ENCODE measurements around the gene FYN. TPM values are rescaled to one million over a fixed set of nuclear protein-coding genes. Genes with fewer than 3 reads are reported as not detected.

FYN gene
- total and polyA plus RNA-seq, 9 of the 15 experiments (the other 6 are each of a cell fraction or from before 2014, with no cell fraction given) = 2.9 to 22.1 (median 11.4) TPM

DNA sequence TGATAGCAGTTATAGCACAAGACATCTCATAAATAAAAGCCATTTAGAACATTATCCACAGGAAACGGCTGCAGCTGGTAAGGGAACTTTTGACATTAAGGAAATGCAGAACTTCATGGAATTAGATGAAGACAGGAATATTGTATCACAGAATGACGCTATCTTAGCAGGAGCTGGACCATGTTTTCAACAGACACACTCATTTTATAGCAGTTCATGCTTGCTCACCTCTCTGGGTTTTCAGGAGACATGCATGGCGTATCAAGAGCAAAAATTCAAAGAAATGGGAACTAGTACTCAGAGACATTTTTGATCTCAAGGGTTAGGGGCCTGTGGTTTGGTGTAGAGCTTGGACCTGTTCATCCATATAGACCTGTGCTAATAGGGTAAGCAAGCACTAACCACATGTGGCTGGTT, 125.0 kb downstream of the FYN start:
- DNase-seq (ENCODE audit: extremely low read depth in 1 of 4, low spot score in 3 of 4) (no peak), ATAC-seq (no peak), FAIRE-seq (no peak)
- 11% methylated on average over 3 of the region's 3 CpGs for WGBS (ENCODE audit: insufficient coverage, low coverage, missing lambda C conversion rate)
- H2AFZ ChIP-seq (ENCODE audit: low read depth, low read length) = no peak overlapping the region
- no peaks in the 10 kb centered on the region for H3K9me1 ChIP-seq (ENCODE audit: control insufficient read depth, insufficient read depth, low read length)
- no peak overlapping the region for H3K4me2 ChIP-seq (ENCODE audit: insufficient read depth, low read length)
- H3K4me3 ChIP-seq = no peak overlapping the region
- no TSS peak for BruUV-seq (replicated peaks)
- CTCF ChIA-PET (ENCODE audit: low intra/inter-chr PET ratio) = no interaction called here
- H3K79me2 ChIP-seq (ENCODE audit: control insufficient read depth, insufficient read depth, low read length) = no peaks in the 10 kb centered on the region
- in situ Hi-C loops (cut with MboI) (no loop called here), intact Hi-C loops (cut with micrococcal nuclease) (no loop called here)
- POLR2A ChIA-PET = no interaction called here
- no peak overlapping the region for H3K9ac ChIP-seq (ENCODE audit: insufficient read depth in 1 of 2, low read depth in 2 of 2, low read length in 2 of 2)
- no peaks in the 10 kb centered on the region for H3K36me3 ChIP-seq (ENCODE audit: control insufficient read depth, insufficient read depth, low read length)
- H3K27ac ChIP-seq (ENCODE audit: extremely low read depth, low read depth, low read length) = no peak overlapping the region
- H4K20me1 ChIP-seq (replicated peaks; ENCODE audit: control insufficient read depth, insufficient read depth, low read length) = no peaks in the 10 kb centered on the region
- H3K27me3 ChIP-seq (ENCODE audit: control insufficient read depth in 2 of 2, insufficient read depth in 2 of 2, low read length in 2 of 2) = peaks cover 2 to 8% of the 10 kb centered on the region in 2 experiments; a peak in 2 of 5 replicates
- H3K4me1 ChIP-seq (replicated peaks in 1 of 2; ENCODE audit: control insufficient read depth in 2 of 2, insufficient read depth in 2 of 2, low read length in 2 of 2) = no peaks in the 10 kb centered on the region; a peak in 1 of 5 replicates
- TF ChIP-seq CXXC5 (CRISPR knock-in tag; IDR thresholded peaks at IDR 0.05) (no peak), RFX7 (CRISPR knock-in tag; IDR thresholded peaks at IDR 0.05) (no peak), PRMT5 (CRISPR knock-in tag; IDR thresholded peaks at IDR 0.05) (no peak), ZNF175 (CRISPR knock-in tag; IDR thresholded peaks at IDR 0.05; ENCODE audit: low read depth) (no peak), CBX3 (IDR thresholded peaks at IDR 0.05; ENCODE audit: borderline replicate concordance in 1 of 2, low read length in 2 of 2) (no peak), SMAD4 (CRISPR knock-in tag; conservative IDR thresholded peaks at IDR 0.05) (no peak), TSC22D4 (tag; IDR thresholded peaks at IDR 0.05) (no peak), ZNF518B (CRISPR knock-in tag; IDR thresholded peaks at IDR 0.05) (no peak), MYC (IDR thresholded peaks at IDR 0.05; ENCODE audit: low read depth, low read length) (no peak), MYC (CRISPR knock-in tag; IDR thresholded peaks at IDR 0.05; ENCODE audit: borderline replicate concordance, low read depth) (no peak), IRF2 (CRISPR knock-in tag; IDR thresholded peaks at IDR 0.05) (no peak), RB1 (IDR thresholded peaks at IDR 0.05; ENCODE audit: low read depth) (no peak), MAZ (CRISPR knock-in tag; conservative IDR thresholded peaks at IDR 0.05 in 1 of 2, IDR thresholded peaks at IDR 0.05 in 1 of 2) (no peak), CBFA2T2 (conservative IDR thresholded peaks at IDR 0.05) (no peak), ZNF184 (CRISPR knock-in tag; IDR thresholded peaks at IDR 0.05) (no peak), ESRRA (IDR thresholded peaks at IDR 0.05; ENCODE audit: borderline replicate concordance, low read depth) (no peak), ARHGAP35 (IDR thresholded peaks at IDR 0.05; ENCODE audit: partially characterized antibody) (no peak), CTBP1 (IDR thresholded peaks at IDR 0.05; ENCODE audit: borderline replicate concordance) (no peak), ZNF766 (CRISPR knock-in tag; conservative IDR thresholded peaks at IDR 0.05) (no peak), PYGO2 (tag; IDR thresholded peaks at IDR 0.05) (no peak)
- TF ChIP-seq, protein P1, sequence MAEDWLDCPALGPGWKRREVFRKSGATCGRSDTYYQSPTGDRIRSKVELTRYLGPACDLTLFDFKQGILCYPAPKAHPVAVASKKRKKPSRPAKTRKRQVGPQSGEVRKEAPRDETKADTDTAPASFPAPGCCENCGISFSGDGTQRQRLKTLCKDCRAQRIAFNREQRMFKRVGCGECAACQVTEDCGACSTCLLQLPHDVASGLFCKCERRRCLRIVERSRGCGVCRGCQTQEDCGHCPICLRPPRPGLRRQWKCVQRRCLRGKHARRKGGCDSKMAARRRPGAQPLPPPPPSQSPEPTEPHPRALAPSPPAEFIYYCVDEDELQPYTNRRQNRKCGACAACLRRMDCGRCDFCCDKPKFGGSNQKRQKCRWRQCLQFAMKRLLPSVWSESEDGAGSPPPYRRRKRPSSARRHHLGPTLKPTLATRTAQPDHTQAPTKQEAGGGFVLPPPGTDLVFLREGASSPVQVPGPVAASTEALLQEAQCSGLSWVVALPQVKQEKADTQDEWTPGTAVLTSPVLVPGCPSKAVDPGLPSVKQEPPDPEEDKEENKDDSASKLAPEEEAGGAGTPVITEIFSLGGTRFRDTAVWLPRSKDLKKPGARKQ (CRISPR knock-in tag; IDR thresholded peaks at IDR 0.05) = no peak
- H3K9me3 ChIP-seq (replicated peaks; ENCODE audit: control insufficient read depth, insufficient read depth, low read depth, low read length) = no peaks in the 10 kb centered on the region

Data from K562 (cell line).